SK-N-SH (cell line): ENCODE data around the gene CETP. TPM values are rescaled to one million over a fixed set of nuclear protein-coding genes. Genes with fewer than 3 reads are reported as not detected.

ENCODE experiments used
- CTCF ChIA-PET: fragments of 300-600, 350-600 bp; formaldehyde crosslinking; extraction: SDS; loops from one replicate; lab custom pipeline; 2021; lab: Yijun Ruan, JAX
- POLR2A ChIA-PET: fragments of 350-600 bp; sonication (Branson Sonifier 250); formaldehyde crosslinking; extraction: SDS; loops from one replicate; lab custom pipeline; 2020; ENCODE audit warnings: antibody characterized with exemption, inconsistent platforms; lab: Yijun Ruan, JAX
- DNase-seq: peaks from one replicate; pipeline ENCODE4 v3.0.0; 2012
- H2AFZ ChIP-seq: fragments of 200-600 bp; sonication (generic); 2 replicates; pipeline ENCODE4 v1.8.1; 2016; ENCODE audit warnings: antibody characterized with exemption, mild to moderate bottlenecking, low read depth
- H3F3A ChIP-seq: fragments of 200-600 bp; sonication (generic); replicated peaks from 2 replicates; pipeline ENCODE3; 2016; ENCODE audit warnings: antibody characterized with exemption, mild to moderate bottlenecking; ENCODE audit not compliant: insufficient read depth
- H3K27ac ChIP-seq, 2 experiments: fragments of 200-500 bp in 1 of 2; fragments of 200-600 bp in 1 of 2; sonication (Bioruptor generic) in 1 of 2; sonication (generic), shearing (Covaris generic) in 1 of 2; 2 replicates each; pipeline versions ENCODE4 v1.5.1 to v1.6.1; 2014 to 2016; ENCODE audit warnings: low read depth in 2 of 2, inconsistent platforms in 1 of 2, low read length in 1 of 2, mild to moderate bottlenecking in 1 of 2, mixed read lengths in 1 of 2
- H3K27me3 ChIP-seq: fragments of 200-600 bp; sonication (generic), shearing (Covaris generic); 2 replicates; pipeline ENCODE4 v1.6.1; 2016; ENCODE audit warnings: mixed run types; ENCODE audit not compliant: insufficient read depth
- H3K36me3 ChIP-seq, 2 experiments: fragments of 200-500 bp in 1 of 2; fragments of 200-600 bp in 1 of 2; sonication (Bioruptor generic) in 1 of 2; sonication (generic) in 1 of 2; replicated peaks in 1 of 2; 2 replicates each; pipeline versions ENCODE3 to v1.5.1; 2014 to 2016; ENCODE audit warnings: low read length in 1 of 2, mild to moderate bottlenecking in 1 of 2; ENCODE audit not compliant: insufficient read depth in 2 of 2, control insufficient read depth in 1 of 2
- H3K4me1 ChIP-seq, 2 experiments: fragments of 200-500 bp in 1 of 2; fragments of 200-600 bp in 1 of 2; sonication (Bioruptor generic) in 1 of 2; sonication (generic), shearing (Covaris generic) in 1 of 2; 2 replicates each; pipeline versions ENCODE4 v1.5.1 to v1.6.1; 2014 to 2016; ENCODE audit warnings: low read depth in 1 of 2, low read length in 1 of 2, mixed run types in 1 of 2; ENCODE audit not compliant: insufficient read depth in 2 of 2, control insufficient read depth in 1 of 2
- H3K4me2 ChIP-seq: fragments of 200-600 bp; sonication (generic), shearing (Covaris generic); 2 replicates; pipeline ENCODE4 v1.6.1; 2017; ENCODE audit warnings: mixed run types
- H3K4me3 ChIP-seq, 2 experiments: fragments of 200-500 bp in 1 of 2; fragments of 200-600 bp in 1 of 2; sonication (Bioruptor generic) in 1 of 2; sonication (generic), shearing (Covaris generic) in 1 of 2; 2 replicates each; pipeline versions ENCODE4 v1.5.1 to v1.8.1; 2014 to 2016; ENCODE audit warnings: low read depth in 2 of 2, inconsistent platforms in 1 of 2, low read length in 1 of 2, mild to moderate bottlenecking in 1 of 2, mixed read lengths in 1 of 2, moderate library complexity in 1 of 2
- H3K79me2 ChIP-seq: fragments of 200-600 bp; sonication (generic); 2 replicates; pipeline ENCODE4 v1.8.1; 2017; ENCODE audit warnings: mild to moderate bottlenecking; ENCODE audit not compliant: insufficient read depth
- H3K9ac ChIP-seq: fragments of 200-600 bp; sonication (generic); 2 replicates; pipeline ENCODE4 v1.6.1; 2017; ENCODE audit warnings: mixed run types
- H3K9me2 ChIP-seq: fragments of 200-600 bp; sonication (generic); 2 replicates; pipeline ENCODE4 v1.6.1; 2017; ENCODE audit warnings: mixed run types
- H3K9me3 ChIP-seq: fragments of 200-600 bp; sonication (generic); 2 replicates; pipeline ENCODE4 v1.6.1; 2017; ENCODE audit warnings: mixed run types, mild to moderate bottlenecking, moderate library complexity
- H4K20me1 ChIP-seq: fragments of 200-600 bp; sonication (generic); 2 replicates; pipeline ENCODE4 v1.6.1; 2017; ENCODE audit warnings: mild to moderate bottlenecking, mixed run types; ENCODE audit not compliant: insufficient read depth
- EP300 ChIP-seq, 2 experiments: IDR thresholded peaks; 2 replicates each; pipeline versions ENCODE4 v1.4.0 to v1.6.1; 2012; ENCODE audit warnings: borderline replicate concordance in 1 of 2, low read depth in 1 of 2, low read length in 1 of 2
- FOSL2 ChIP-seq: IDR thresholded peaks from 2 replicates; pipeline ENCODE4 v1.4.0; 2012; ENCODE audit warnings: low read depth, mild to moderate bottlenecking, moderate library complexity, borderline replicate concordance
- FOXM1 ChIP-seq: IDR thresholded peaks from 2 replicates; pipeline ENCODE4 v1.4.0; 2012; ENCODE audit warnings: low read depth, mild to moderate bottlenecking
- JUND ChIP-seq: IDR thresholded peaks from 2 replicates; pipeline ENCODE4 v1.4.0; 2012
- RAD21 ChIP-seq: IDR thresholded peaks from 2 replicates; pipeline ENCODE4 v1.6.1; 2012; ENCODE audit warnings: mild to moderate bottlenecking, low read length
- TCF12 ChIP-seq: IDR thresholded peaks from 2 replicates; pipeline ENCODE4 v1.4.0; 2012
- TEAD4 ChIP-seq: IDR thresholded peaks from 2 replicates; pipeline ENCODE4 v1.4.0; 2012; ENCODE audit warnings: mild to moderate bottlenecking, borderline replicate concordance; ENCODE audit not compliant: insufficient read depth
- YY1 ChIP-seq: IDR thresholded peaks from 2 replicates; pipeline ENCODE4 v1.4.0; 2012; ENCODE audit warnings: low read depth, mild to moderate bottlenecking
- ZBTB33 ChIP-seq: IDR thresholded peaks from 2 replicates; pipeline ENCODE4 v1.4.0; 2012; ENCODE audit warnings: low read depth, borderline replicate concordance
- WGBS: methylation state at CpG from one replicate; pipeline ENCODE4 v1.1.6; 2017; ENCODE audit warnings: low lambda C conversion rate; 5-methylcytosine and 5-hydroxymethylcytosine counted together
- polyA plus RNA-seq, 3 experiments: library from polyadenylated mRNA; depleted of rRNA; stranded (reverse); fragments of >200 nt; gene quantifications; 2 replicates each; pipeline ENCODE4 v1.2.3, GENCODE V29; 2012
- TF ChIP-seq, protein P1 (sequence below): IDR thresholded peaks from 2 replicates; pipeline ENCODE4 v1.4.0; 2012; ENCODE audit warnings: low read depth, borderline replicate concordance

The CETP gene, protein sequence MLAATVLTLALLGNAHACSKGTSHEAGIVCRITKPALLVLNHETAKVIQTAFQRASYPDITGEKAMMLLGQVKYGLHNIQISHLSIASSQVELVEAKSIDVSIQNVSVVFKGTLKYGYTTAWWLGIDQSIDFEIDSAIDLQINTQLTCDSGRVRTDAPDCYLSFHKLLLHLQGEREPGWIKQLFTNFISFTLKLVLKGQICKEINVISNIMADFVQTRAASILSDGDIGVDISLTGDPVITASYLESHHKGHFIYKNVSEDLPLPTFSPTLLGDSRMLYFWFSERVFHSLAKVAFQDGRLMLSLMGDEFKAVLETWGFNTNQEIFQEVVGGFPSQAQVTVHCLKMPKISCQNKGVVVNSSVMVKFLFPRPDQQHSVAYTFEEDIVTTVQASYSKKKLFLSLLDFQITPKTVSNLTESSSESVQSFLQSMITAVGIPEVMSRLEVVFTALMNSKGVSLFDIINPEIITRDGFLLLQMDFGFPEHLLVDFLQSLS
- polyA plus RNA-seq (2012; rRNA removed): not detected in 2 replicates
- polyA plus RNA-seq (2012; cell fraction: cytosol; rRNA removed): 0.03 TPM in 1 of 2 replicates, not detected in the other
- 0.05 TPM in 1 of 2 replicates, not detected in the other for polyA plus RNA-seq (2012; cell fraction: nucleus; rRNA removed)

DNA sequence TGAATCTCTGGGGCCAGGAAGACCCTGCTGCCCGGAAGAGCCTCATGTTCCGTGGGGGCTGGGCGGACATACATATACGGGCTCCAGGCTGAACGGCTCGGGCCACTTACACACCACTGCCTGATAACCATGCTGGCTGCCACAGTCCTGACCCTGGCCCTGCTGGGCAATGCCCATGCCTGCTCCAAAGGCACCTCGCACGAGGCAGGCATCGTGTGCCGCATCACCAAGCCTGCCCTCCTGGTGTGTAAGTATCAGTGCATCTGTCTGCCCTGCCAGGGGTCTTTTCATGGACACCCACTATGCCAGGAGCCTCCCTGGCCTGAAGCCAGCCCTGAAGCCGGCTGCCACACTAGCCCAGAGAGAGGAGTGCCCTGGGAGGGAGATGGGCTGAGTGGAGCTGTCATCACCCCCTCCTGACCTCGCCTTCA, at the start of gene CETP:
Gene CETP (plus strand): TSS at position 100 of the 431 bp plus-strand sequence. CDS start 30 bp downstream, at position 130.
- 83% methylated on average over 6 of the region's 12 CpGs for WGBS

More for the DNA sequence above, at the start of gene CETP:
- ChIA-PET CTCF (interaction anchor here (0.9 to 5.5 kb wide), 3 partner anchors 9 to 34 kb away, joined by 3 to 35 read pairs (median 3); no protein-coding TSS in a partner anchor), POLR2A (no interaction called here)
- Histone ChIP-seq H3K9me3 (no peaks in the 10 kb centered on the region), H3K4me1 (peaks cover 0 to 12% of the 10 kb centered on the region in 2 experiments; a peak in 1 of 4 replicates), H4K20me1 (no peaks in the 10 kb centered on the region), H3K9me2 (no peaks in the 10 kb centered on the region), H3K4me2 (no peak within 1 kb of the TSS), H2AFZ (no peak within 1 kb of the TSS), H3K79me2 (no peaks in the 10 kb centered on the region), H3K27me3 (no peaks in the 10 kb centered on the region), H3K36me3 (no peaks in the 10 kb centered on the region), H3K4me3 (no peak within 1 kb of the TSS), H3F3A (no peaks in the 10 kb centered on the region), H3K9ac (no peak within 1 kb of the TSS), H3K27ac (no peak within 1 kb of the TSS)
- TF ChIP-seq, protein P1, sequence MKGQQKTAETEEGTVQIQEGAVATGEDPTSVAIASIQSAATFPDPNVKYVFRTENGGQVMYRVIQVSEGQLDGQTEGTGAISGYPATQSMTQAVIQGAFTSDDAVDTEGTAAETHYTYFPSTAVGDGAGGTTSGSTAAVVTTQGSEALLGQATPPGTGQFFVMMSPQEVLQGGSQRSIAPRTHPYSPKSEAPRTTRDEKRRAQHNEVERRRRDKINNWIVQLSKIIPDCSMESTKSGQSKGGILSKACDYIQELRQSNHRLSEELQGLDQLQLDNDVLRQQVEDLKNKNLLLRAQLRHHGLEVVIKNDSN: no peak
- TF ChIP-seq RAD21: no peak
- TF ChIP-seq EP300 (IDR thresholded peaks at IDR 0.05; ENCODE audit: borderline replicate concordance in 1 of 2, low read depth in 1 of 2, low read length in 1 of 2): no peak
- TF ChIP-seq TCF12: no peak
- TF ChIP-seq TEAD4: no peak
- TF ChIP-seq ZBTB33: no peak
- TF ChIP-seq FOSL2: no peak
- TF ChIP-seq YY1: no peak
- TF ChIP-seq FOXM1: no peak
- no peak for TF ChIP-seq JUND
- DNase-seq: no peak
